Caco-2 (cell line): Measurements from ENCODE around the gene MB21D2. TPM values are rescaled to one million over a fixed set of nuclear protein-coding genes. Genes with fewer than 3 reads are reported as not detected.

Source experiments
- BruUV-seq: library from RNA; stranded (reverse); fragments of 400-500 nt; replicated peaks from 2 replicates; lab custom pipeline; 2021; lab: Mats Ljungman, UMichigan
- CTCF ChIA-PET: fragments of 300-600 bp; sonication (Branson Sonifier 250); formaldehyde crosslinking; loops from one replicate; lab custom pipeline; 2022; ENCODE audit warnings: antibody characterized with exemption; lab: Charles Lee
- POLR2A ChIA-PET: fragments of 300-600 bp; sonication (Branson Sonifier 250); formaldehyde crosslinking; loops from one replicate; lab custom pipeline; 2022; ENCODE audit warnings: antibody characterized with exemption; lab: Charles Lee
- DNase-seq, 2 experiments: peaks; one replicate each; pipeline versions ENCODE4 v3.0.0 to v3.0.0-alpha.2; 2020 to 2022
- H3K27me3 ChIP-seq: replicated peaks from 2 replicates; pipeline ENCODE4 v1.6.0; 2011; ENCODE audit warnings: low read length; ENCODE audit not compliant: control insufficient read depth, insufficient read depth
- H3K36me3 ChIP-seq: 2 replicates; pipeline ENCODE4 v1.5.1; 2011; ENCODE audit warnings: low read length; ENCODE audit not compliant: control insufficient read depth, insufficient read depth
- H3K4me1 ChIP-seq: fragments of 250-450 bp; sonication (Bioruptor Pico); 2 replicates; pipeline ENCODE4 v1.5.1; 2020; ENCODE audit warnings: mild to moderate bottlenecking
- H3K4me3 ChIP-seq: 2 replicates; pipeline ENCODE4 v1.5.1; 2011; ENCODE audit warnings: low read depth, mild to moderate bottlenecking, control low read depth, low read length
- H3K9me3 ChIP-seq: fragments of 250-450 bp; sonication (Bioruptor Pico); 2 replicates; pipeline ENCODE4 v1.5.1; 2020; ENCODE audit warnings: mild to moderate bottlenecking, moderate library complexity
- H3K27ac Mint-ChIP-seq: one replicate; pipeline ENCODE4 v1.8.0; 2022; ENCODE audit warnings: mixed read lengths; ENCODE audit not compliant: unreplicated experiment
- H3K27me3 Mint-ChIP-seq: one replicate; pipeline ENCODE4 v1.8.0; 2022; ENCODE audit warnings: mixed read lengths; ENCODE audit not compliant: insufficient read depth, unreplicated experiment
- H3K36me3 Mint-ChIP-seq: one replicate; pipeline ENCODE4 v1.8.0; 2022; ENCODE audit warnings: mild to moderate bottlenecking, mixed read lengths; ENCODE audit not compliant: insufficient read depth, unreplicated experiment
- H3K4me1 Mint-ChIP-seq: one replicate; pipeline ENCODE4 v1.8.0; 2022; ENCODE audit warnings: low read depth, mixed read lengths; ENCODE audit not compliant: unreplicated experiment
- H3K4me3 Mint-ChIP-seq: one replicate; pipeline ENCODE4 v1.8.0; 2022; ENCODE audit warnings: mild to moderate bottlenecking, moderate library complexity, mixed read lengths; ENCODE audit not compliant: unreplicated experiment
- H3K9me3 Mint-ChIP-seq: one replicate; pipeline ENCODE4 v1.8.0; 2022; ENCODE audit warnings: mixed read lengths; ENCODE audit not compliant: unreplicated experiment
- intact Hi-C: fragments of 100-400 bp; cut with micrococcal nuclease; formaldehyde crosslinking; loops from one replicate; pipeline ENCODE4 v1.10.0; 2022; ENCODE audit not compliant: unreplicated experiment
- total RNA-seq: library from RNA; stranded (reverse); gene quantifications from 2 replicates; pipeline ENCODE4 v1.2.3, GENCODE V29; 2022
- TF ChIP-seq, protein P1 (sequence below), 2 experiments: fragments of 200-600 bp in 1 of 2; IDR thresholded peaks; 1 replicate in 1 of 2; 2 replicates in 1 of 2; pipeline versions ENCODE4 v1.5.1 to v1.8.0; 2011 to 2022; ENCODE audit warnings: antibody characterized with exemption in 1 of 2, control low read depth in 1 of 2, inconsistent platforms in 1 of 2, low read depth in 1 of 2, low read length in 1 of 2, mild to moderate bottlenecking in 1 of 2, moderate library complexity in 1 of 2; ENCODE audit not compliant: insufficient read depth in 1 of 2, severe bottlenecking in 1 of 2, unreplicated experiment in 1 of 2

The MB21D2 gene
- total RNA-seq, 1 experiment from 2014 or later = 11.0 TPM

DNA sequence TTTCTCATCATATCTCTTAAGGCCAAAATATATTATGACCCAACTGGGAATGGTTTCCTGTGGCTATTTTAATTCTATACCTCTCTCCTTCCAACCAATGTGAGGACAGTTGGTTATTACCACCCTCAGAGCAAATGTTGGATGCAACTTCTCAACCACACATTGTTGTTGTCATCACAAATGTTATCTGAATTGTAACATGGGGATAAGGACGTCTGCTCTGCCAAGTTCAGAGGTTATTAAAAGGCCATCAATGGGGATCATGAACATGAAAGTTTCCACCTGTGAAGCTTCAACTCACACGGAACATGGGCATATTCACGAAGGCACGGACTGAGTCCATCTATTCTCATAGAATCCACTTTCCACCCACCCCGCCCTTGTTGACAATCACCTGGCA is 46.8 kb downstream of the MB21D2 start:
- no peaks in the 10 kb centered on the region for H3K9me3 ChIP-seq
- Mint-ChIP-seq H3K36me3 (no peaks in the 10 kb centered on the region), H3K4me3 (no peak overlapping the region), H3K9me3 (peaks cover 6% of the 10 kb centered on the region), H3K27me3 (no peaks in the 10 kb centered on the region), H3K4me1 (peaks cover 15% of the 10 kb centered on the region), H3K27ac (no peak overlapping the region)
- BruUV-seq = no TSS peak
- POLR2A ChIA-PET = no interaction called here
- H3K4me1 ChIP-seq = peaks cover 4% of the 10 kb centered on the region; the same call in 1 of the 2 replicates
- no peak for DNase-seq
- intact Hi-C loops = no loop called here
- CTCF ChIA-PET = no interaction called here
- H3K4me3 ChIP-seq = no peak overlapping the region
- H3K27me3 ChIP-seq = no peaks in the 10 kb centered on the region
- no peaks in the 10 kb centered on the region for H3K36me3 ChIP-seq
- TF ChIP-seq, protein P1, sequence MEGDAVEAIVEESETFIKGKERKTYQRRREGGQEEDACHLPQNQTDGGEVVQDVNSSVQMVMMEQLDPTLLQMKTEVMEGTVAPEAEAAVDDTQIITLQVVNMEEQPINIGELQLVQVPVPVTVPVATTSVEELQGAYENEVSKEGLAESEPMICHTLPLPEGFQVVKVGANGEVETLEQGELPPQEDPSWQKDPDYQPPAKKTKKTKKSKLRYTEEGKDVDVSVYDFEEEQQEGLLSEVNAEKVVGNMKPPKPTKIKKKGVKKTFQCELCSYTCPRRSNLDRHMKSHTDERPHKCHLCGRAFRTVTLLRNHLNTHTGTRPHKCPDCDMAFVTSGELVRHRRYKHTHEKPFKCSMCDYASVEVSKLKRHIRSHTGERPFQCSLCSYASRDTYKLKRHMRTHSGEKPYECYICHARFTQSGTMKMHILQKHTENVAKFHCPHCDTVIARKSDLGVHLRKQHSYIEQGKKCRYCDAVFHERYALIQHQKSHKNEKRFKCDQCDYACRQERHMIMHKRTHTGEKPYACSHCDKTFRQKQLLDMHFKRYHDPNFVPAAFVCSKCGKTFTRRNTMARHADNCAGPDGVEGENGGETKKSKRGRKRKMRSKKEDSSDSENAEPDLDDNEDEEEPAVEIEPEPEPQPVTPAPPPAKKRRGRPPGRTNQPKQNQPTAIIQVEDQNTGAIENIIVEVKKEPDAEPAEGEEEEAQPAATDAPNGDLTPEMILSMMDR (IDR thresholded peaks at IDR 0.05; ENCODE audit: insufficient read depth in 1 of 2, low read depth in 1 of 2, low read length in 1 of 2, severe bottlenecking in 1 of 2, unreplicated experiment in 1 of 2) = no peak

DNA sequence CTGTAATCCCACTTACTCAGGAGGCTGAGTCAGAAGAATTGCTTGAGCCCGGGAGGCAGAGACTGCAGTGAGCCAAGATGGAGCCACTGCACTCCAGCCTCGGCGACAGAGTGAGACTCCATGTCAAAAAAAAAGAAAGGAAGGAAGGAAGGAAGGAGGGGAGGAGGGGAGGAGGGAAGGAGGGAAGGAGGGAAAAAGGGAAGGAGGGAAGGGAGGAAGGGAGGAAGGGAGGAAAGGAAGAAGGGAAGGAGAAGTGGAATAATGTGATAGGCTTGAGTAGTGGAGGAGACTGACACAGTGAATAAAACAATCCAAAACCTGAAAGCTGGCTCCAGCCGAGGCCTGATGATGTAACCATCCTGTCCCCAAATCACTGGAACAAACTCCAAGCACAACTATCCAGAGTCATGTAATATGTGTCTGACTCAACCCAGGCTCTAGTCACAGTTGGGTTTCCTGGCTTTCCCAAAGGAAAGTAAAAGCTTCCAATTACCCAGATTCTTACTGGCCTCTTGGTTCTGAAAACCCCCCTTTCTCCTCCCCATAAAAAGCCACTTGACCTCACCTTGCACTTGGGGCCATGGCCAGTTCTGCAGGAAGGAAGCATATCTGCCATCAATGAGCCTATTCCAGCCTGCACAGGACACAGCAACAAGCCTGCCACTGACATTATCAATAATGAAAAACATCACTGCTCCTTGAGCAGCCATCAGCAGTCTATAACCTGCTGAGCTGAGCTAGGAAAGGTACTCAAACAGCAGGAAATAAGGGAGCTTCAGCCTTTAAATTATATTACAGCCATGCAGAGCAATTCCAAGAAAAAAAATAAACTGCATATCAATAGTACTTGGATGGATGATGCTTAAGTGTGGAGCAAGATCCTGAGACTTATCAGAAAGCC is 48.3 kb downstream of the MB21D2 start:
- CTCF ChIA-PET = interaction anchor here (0.5 kb wide), 1 partner anchor 35 kb away, joined by 5 read pairs; no protein-coding TSS in a partner anchor
- Mint-ChIP-seq H3K27me3 (no peaks in the 10 kb centered on the region), H3K9me3 (peaks cover 6% of the 10 kb centered on the region), H3K36me3 (peaks cover 8% of the 10 kb centered on the region), H3K4me1 (peaks cover 15% of the 10 kb centered on the region), H3K27ac (no peak overlapping the region), H3K4me3 (no peak overlapping the region)
- Histone ChIP-seq H3K4me3 (no peak overlapping the region), H3K36me3 (no peaks in the 10 kb centered on the region), H3K27me3 (no peaks in the 10 kb centered on the region), H3K4me1 (no peaks in the 10 kb centered on the region; the same call in 1 of the 2 replicates), H3K9me3 (no peaks in the 10 kb centered on the region)
- intact Hi-C loops = no loop called here
- BruUV-seq = no TSS peak
- DNase-seq = no peak
- POLR2A ChIA-PET = no interaction called here
- TF ChIP-seq, protein P1 (IDR thresholded peaks at IDR 0.05; ENCODE audit: insufficient read depth in 1 of 2, low read depth in 1 of 2, low read length in 1 of 2, severe bottlenecking in 1 of 2, unreplicated experiment in 1 of 2) = no peak

DNA sequence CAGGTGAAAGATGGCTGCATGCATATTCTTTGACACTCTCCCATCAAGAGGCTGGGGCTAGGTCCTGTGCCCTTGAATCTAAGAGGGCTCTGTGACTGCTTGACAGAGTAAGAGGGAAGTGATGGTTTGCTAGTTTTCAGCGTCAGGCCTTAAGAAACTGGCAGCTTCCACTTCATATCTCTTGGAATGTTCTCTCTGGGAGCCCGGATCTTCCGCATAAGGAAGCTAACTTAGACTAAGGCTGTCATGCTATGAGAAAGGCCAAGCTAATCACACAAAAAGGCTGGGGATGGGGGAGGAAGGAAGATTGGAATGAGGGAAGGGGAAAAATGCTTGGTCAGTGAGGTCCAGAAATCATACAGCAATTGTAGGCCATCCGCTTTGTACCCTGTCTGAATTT is 50.0 kb downstream of the MB21D2 start:
- Histone ChIP-seq H3K36me3 (no peaks in the 10 kb centered on the region), H3K9me3 (no peaks in the 10 kb centered on the region), H3K4me3 (no peak overlapping the region), H3K27me3 (no peaks in the 10 kb centered on the region), H3K4me1 (no peaks in the 10 kb centered on the region)
- DNase-seq = no peak
- no TSS peak for BruUV-seq
- TF ChIP-seq, protein P1 (IDR thresholded peaks at IDR 0.05; ENCODE audit: insufficient read depth in 1 of 2, low read depth in 1 of 2, low read length in 1 of 2, severe bottlenecking in 1 of 2, unreplicated experiment in 1 of 2) = no peak
- H3K4me1 Mint-ChIP-seq = peaks cover 9% of the 10 kb centered on the region
- peaks cover 6% of the 10 kb centered on the region for H3K9me3 Mint-ChIP-seq
- no peak overlapping the region for H3K4me3 Mint-ChIP-seq
- peaks cover 16% of the 10 kb centered on the region for H3K36me3 Mint-ChIP-seq
- H3K27ac Mint-ChIP-seq = no peak overlapping the region
- intact Hi-C loops = no loop called here
- ChIA-PET CTCF (no interaction called here), POLR2A (no interaction called here)
- H3K27me3 Mint-ChIP-seq = no peaks in the 10 kb centered on the region
